Naive thymus-derived CD4-positive, alpha-beta T cell (primary cell): ENCODE results near the gene CRY1. TPM values are rescaled to one million over a fixed set of nuclear protein-coding genes. Genes with fewer than 3 reads are reported as not detected.
"Not testable (repeated sequence)": the region's sequence is repeated elsewhere in the genome, so short reads cannot be mapped to it uniquely, and the experiment has no call there.

Source experiments
- ATAC-seq: fragments of 150-1000 bp; cut with Tn5 transposase; 2 replicates; pipeline ENCODE4 v1.10.0; 2021; ENCODE audit warnings: mild to moderate bottlenecking, moderate library complexity
- CTCF ChIA-PET: fragments of 350-600 bp; sonication (Branson Sonifier 250); formaldehyde crosslinking; loops from one replicate; lab custom pipeline; 2021; ENCODE audit warnings: antibody characterized with exemption; lab: Charles Lee
- POLR2A ChIA-PET: fragments of 350-600 bp; sonication (Branson Sonifier 250); formaldehyde crosslinking; loops from one replicate; lab custom pipeline; 2021; ENCODE audit warnings: antibody characterized with exemption, inconsistent platforms; lab: Charles Lee
- DNase-seq, 9 donors: peaks; one replicate each; pipeline versions ENCODE4 v3.0.0 to v3.0.0-alpha.2; 2020 to 2022; ENCODE audit warnings: mixed read lengths in 1 of 9
- H3K27ac ChIP-seq: one replicate; pipeline ENCODE4 v1.7.0; 2013; ENCODE audit warnings: mild to moderate bottlenecking, low read depth, low read length, moderate library complexity
- H3K27me3 ChIP-seq, 2 donors: one replicate each; pipeline ENCODE4 v1.7.0; 2013; ENCODE audit warnings: low read length in 2 of 2, mild to moderate bottlenecking in 2 of 2, moderate library complexity in 2 of 2; ENCODE audit not compliant: control insufficient read depth in 2 of 2, insufficient read depth in 2 of 2
- H3K36me3 ChIP-seq, 3 experiments: 1 replicate in 2 of 3; 2 replicates in 1 of 3; pipeline ENCODE4 v1.7.0; 2013; ENCODE audit warnings: low read length in 3 of 3, mild to moderate bottlenecking in 3 of 3, moderate library complexity in 1 of 3; ENCODE audit not compliant: insufficient read depth in 3 of 3, control insufficient read depth in 2 of 3
- H3K4me1 ChIP-seq, 2 donors: one replicate each; pipeline ENCODE4 v1.7.0; 2013; ENCODE audit warnings: low read length in 2 of 2, mild to moderate bottlenecking in 2 of 2, moderate library complexity in 1 of 2; ENCODE audit not compliant: control insufficient read depth in 2 of 2, insufficient read depth in 2 of 2
- H3K4me3 ChIP-seq: 2 replicates; pipeline ENCODE4 v1.7.0; 2013; ENCODE audit warnings: mild to moderate bottlenecking, low read length
- H3K9me3 ChIP-seq, 3 experiments: 1 replicate in 2 of 3; 2 replicates in 1 of 3; pipeline ENCODE4 v1.7.0; 2013; ENCODE audit warnings: low read length in 3 of 3; ENCODE audit not compliant: control insufficient read depth in 2 of 3
- H3K27ac Mint-ChIP-seq, 9 donors: one replicate each; pipeline ENCODE4 v1.8.0; 2020 to 2022; ENCODE audit warnings: mixed read lengths in 9 of 9, mild to moderate bottlenecking in 8 of 9, moderate library complexity in 5 of 9, inconsistent platforms in 2 of 9
- H3K27me3 Mint-ChIP-seq, 5 donors: one replicate each; pipeline ENCODE4 v1.8.0; 2021 to 2022; ENCODE audit warnings: mixed read lengths in 5 of 5, mild to moderate bottlenecking in 1 of 5
- H3K36me3 Mint-ChIP-seq, 5 donors: one replicate each; pipeline ENCODE4 v1.8.0; 2020 to 2022; ENCODE audit warnings: mixed read lengths in 5 of 5, mild to moderate bottlenecking in 3 of 5, inconsistent platforms in 1 of 5
- H3K4me1 Mint-ChIP-seq, 7 donors: one replicate each; pipeline ENCODE4 v1.8.0; 2020 to 2022; ENCODE audit warnings: mixed read lengths in 7 of 7, mild to moderate bottlenecking in 3 of 7, inconsistent platforms in 1 of 7
- H3K4me3 Mint-ChIP-seq, 10 donors: one replicate each; pipeline ENCODE4 v1.8.0; 2020 to 2022; ENCODE audit warnings: mild to moderate bottlenecking in 10 of 10, mixed read lengths in 10 of 10, moderate library complexity in 6 of 10, inconsistent platforms in 2 of 10
- H3K9me3 Mint-ChIP-seq, 11 donors: one replicate each; pipeline ENCODE4 v1.8.0; 2020 to 2022; ENCODE audit warnings: mixed read lengths in 11 of 11, mild to moderate bottlenecking in 4 of 11, inconsistent platforms in 1 of 11, moderate library complexity in 1 of 11
- intact Hi-C, 2 donors: fragments of 100-400 bp; cut with micrococcal nuclease; formaldehyde crosslinking; loops; one replicate each; pipeline ENCODE4 v1.15.1; 2023
- polyA plus RNA-seq, 2 donors: library from polyadenylated mRNA; unstranded; fragments of 300-500 nt; fragmentation: Illumina TruSeq; gene quantifications; one replicate each; pipeline ENCODE4 v1.2.3, GENCODE V29; 2021
- total RNA-seq, 6 experiments: library from RNA in 5 of 6; stranded (reverse) in 5 of 6; gene quantifications; 1 replicate in 5 of 6; 2 replicates in 1 of 6; pipeline ENCODE4 v1.2.3 and lab custom pipeline; 2021 to 2026

CRY1 gene
- total and polyA plus RNA-seq, 7 experiments from 2014 or later = 8.0 to 58.4 (median 32.3) TPM

GRCh38 chr12:107088912-107089311, 4.4 kb downstream of the CRY1 start:
- Histone ChIP-seq H3K4me3 (no peak overlapping the region), H3K36me3 (peaks cover 0 to 7% (median 0%) of the 10 kb centered on the region in 3 experiments), H3K27ac (no peak overlapping the region), H3K27me3 (no peaks in the 10 kb centered on the region), H3K4me1 (peaks cover 13 to 16% of the 10 kb centered on the region in 2 donors), H3K9me3 (no peaks in the 10 kb centered on the region)
- H3K4me3 Mint-ChIP-seq = peak overlapping the region in 1 of 10 donors; percentile 8
- DNase-seq = no peak
- peaks cover 0 to 4% (median 0%) of the 10 kb centered on the region in 11 donors for H3K9me3 Mint-ChIP-seq
- ATAC-seq = no peak
- ChIA-PET CTCF (interaction anchor here (5.9 kb wide), 1 partner anchor 16 kb away, joined by 53 read pairs; no protein-coding TSS in a partner anchor), POLR2A (interaction anchor here (1.1 kb wide), 1 partner anchor 133 kb away, joined by 3 read pairs; the partner anchor contains the start of gene TMEM263)
- no peak overlapping the region for H3K27ac Mint-ChIP-seq
- peaks cover 0 to 28% (median 23%) of the 10 kb centered on the region in 5 donors for H3K36me3 Mint-ChIP-seq
- peaks cover 8 to 44% (median 29%) of the 10 kb centered on the region in 7 donors for H3K4me1 Mint-ChIP-seq
- no peaks in the 10 kb centered on the region for H3K27me3 Mint-ChIP-seq
- intact Hi-C loops = no loop called here

DNA sequence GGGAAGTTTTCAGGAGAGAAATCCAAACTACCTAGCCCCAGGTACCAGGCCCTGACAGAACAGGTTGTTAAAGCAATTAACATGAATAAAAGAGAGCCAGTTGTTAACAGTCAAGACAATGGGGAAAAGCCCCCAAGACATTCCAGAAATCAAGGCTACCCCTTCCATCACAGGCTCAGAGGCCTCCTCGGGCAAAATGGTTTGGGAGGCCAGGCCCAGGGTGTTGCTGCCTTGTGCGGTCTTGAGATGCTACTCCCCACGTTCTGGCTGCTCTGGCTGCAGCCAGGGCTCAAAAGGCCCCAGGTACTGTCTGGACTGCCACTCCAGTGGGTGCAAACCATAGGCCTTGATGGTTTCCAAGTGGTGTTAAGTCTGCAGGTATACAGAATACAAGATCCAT, 7.0 kb downstream of the CRY1 start:
- Mint-ChIP-seq H3K4me3 (no peak overlapping the region), H3K27me3 (peaks cover 0 to 3% (median 0%) of the 10 kb centered on the region in 5 donors), H3K27ac (no peak overlapping the region), H3K4me1 (peaks cover 4 to 50% (median 37%) of the 10 kb centered on the region in 7 donors), H3K9me3 (peaks cover 0 to 15% (median 7%) of the 10 kb centered on the region in 11 donors), H3K36me3 (peaks cover 7 to 36% (median 30%) of the 10 kb centered on the region in 5 donors)
- Histone ChIP-seq H3K9me3 (no peaks in the 10 kb centered on the region), H3K27me3 (no peaks in the 10 kb centered on the region), H3K4me1 (peaks cover 2 to 4% of the 10 kb centered on the region in 2 donors), H3K4me3 (no peak overlapping the region), H3K27ac (no peak overlapping the region), H3K36me3 (no peaks in the 10 kb centered on the region)
- ATAC-seq = no peak
- ChIA-PET CTCF (no interaction called here), POLR2A (no interaction called here)
- no peak for DNase-seq
- intact Hi-C loops = no loop called here

GRCh38 chr12:107081778-107082177, 11.6 kb downstream of the CRY1 start:
- peaks cover 7 to 23% (median 18%) of the 10 kb centered on the region in 5 donors for H3K36me3 Mint-ChIP-seq
- no peak for ATAC-seq
- Histone ChIP-seq H3K36me3 (no peaks in the 10 kb centered on the region), H3K4me1 (no peaks in the 10 kb centered on the region), H3K4me3 (no peak overlapping the region), H3K27me3 (no peaks in the 10 kb centered on the region), H3K9me3 (no peaks in the 10 kb centered on the region), H3K27ac (no peak overlapping the region)
- peaks cover 0 to 15% (median 7%) of the 10 kb centered on the region in 11 donors for H3K9me3 Mint-ChIP-seq
- ChIA-PET POLR2A (no interaction called here), CTCF (interaction anchor here (1.4 kb wide), 1 partner anchor 23 kb away, joined by 3 read pairs; no protein-coding TSS in a partner anchor)
- H3K4me1 Mint-ChIP-seq = peaks cover 3 to 38% (median 27%) of the 10 kb centered on the region in 7 donors
- H3K4me3 Mint-ChIP-seq = no peak overlapping the region
- peaks cover 0 to 3% (median 0%) of the 10 kb centered on the region in 5 donors for H3K27me3 Mint-ChIP-seq
- intact Hi-C loops = no loop called here
- no peak overlapping the region for H3K27ac Mint-ChIP-seq
- DNase-seq = no peak

DNA sequence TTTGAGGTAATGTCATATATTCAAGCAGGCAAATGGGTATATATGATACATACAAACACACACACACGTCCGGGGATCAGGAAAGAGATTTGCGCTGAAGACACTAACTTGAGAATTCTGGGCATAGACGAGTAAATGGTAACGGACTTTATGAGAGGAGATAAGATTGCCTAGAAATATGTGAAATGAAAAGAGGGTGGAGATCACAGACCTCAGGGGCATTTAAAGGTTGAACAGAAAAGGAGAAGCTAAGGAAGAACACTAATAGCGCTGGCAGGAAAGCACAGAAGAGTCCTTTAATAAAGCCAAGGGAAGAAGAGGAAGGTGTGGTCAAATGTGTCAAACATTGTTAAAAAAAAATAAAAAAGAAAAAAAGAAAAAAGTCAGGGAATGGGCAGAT, 13.1 kb downstream of the CRY1 start:
- Histone ChIP-seq H3K27me3 (no peaks in the 10 kb centered on the region), H3K4me3 (no peak overlapping the region), H3K9me3 (no peaks in the 10 kb centered on the region), H3K36me3 (no peaks in the 10 kb centered on the region), H3K4me1 (no peaks in the 10 kb centered on the region), H3K27ac (no peak overlapping the region)
- Mint-ChIP-seq H3K27me3 (peaks cover 0 to 3% (median 0%) of the 10 kb centered on the region in 5 donors), H3K36me3 (peaks cover 5 to 13% (median 12%) of the 10 kb centered on the region in 5 donors), H3K4me1 (peaks cover 0 to 39% (median 20%) of the 10 kb centered on the region in 7 donors), H3K4me3 (no peak overlapping the region), H3K9me3 (peaks cover 0 to 15% (median 7%) of the 10 kb centered on the region in 11 donors), H3K27ac (no peak overlapping the region)
- CTCF ChIA-PET = interaction anchor here (0.6 to 1.3 kb wide), 2 partner anchors 24 kb away, joined by 3 to 8 read pairs; no protein-coding TSS in a partner anchor
- no peak for ATAC-seq
- POLR2A ChIA-PET = no interaction called here
- no peak for DNase-seq
- intact Hi-C loops = no loop called here

DNA sequence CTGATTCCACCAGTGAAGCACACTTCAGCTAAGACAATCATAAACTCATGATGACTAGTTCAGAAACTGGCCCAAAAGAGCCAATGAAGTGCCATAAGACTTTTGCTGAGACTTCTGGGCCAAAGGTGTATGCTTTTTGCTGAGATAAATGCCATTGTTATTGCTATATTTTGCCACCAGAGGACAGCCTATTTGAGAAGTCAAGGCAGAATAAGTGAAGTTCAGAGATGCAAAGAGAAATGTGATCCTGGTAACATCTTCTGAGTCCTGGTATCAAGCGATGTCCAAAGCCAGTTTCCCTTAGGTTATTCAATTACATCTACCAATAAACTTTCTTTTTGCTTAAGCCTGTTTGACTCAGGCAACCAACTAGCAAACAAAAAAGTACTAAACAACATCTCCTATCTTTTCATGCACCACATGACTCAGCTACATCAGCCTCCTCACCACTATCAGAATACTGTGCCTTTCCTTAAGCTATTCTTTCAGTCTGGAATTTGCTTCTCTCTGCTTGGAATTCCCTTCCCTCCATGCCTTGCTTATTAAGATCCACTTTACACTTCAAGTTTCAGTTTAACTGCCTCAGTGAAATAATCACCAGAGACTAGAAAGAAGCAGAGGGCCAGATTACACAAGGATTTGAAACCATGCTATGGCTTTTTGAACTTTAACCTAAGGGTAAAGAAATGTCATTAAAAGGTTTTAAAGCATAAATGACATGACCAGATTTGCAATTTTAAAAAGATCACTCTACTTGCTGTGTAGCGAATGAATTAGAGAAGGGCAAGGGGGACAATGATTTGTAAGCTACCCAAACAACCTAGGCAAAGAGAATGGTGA, 14.0 kb downstream of the CRY1 start:
- peaks cover 0 to 40% (median 18%) of the 10 kb centered on the region in 7 donors for H3K4me1 Mint-ChIP-seq
- no peaks in the 10 kb centered on the region for H3K4me1 ChIP-seq
- H3K36me3 ChIP-seq = no peaks in the 10 kb centered on the region
- ATAC-seq = peak; percentile 56
- no peaks in the 10 kb centered on the region for H3K27me3 ChIP-seq
- no peak overlapping the region for H3K4me3 ChIP-seq
- H3K27ac Mint-ChIP-seq = no peak overlapping the region
- peak in 4 of 9 donors; percentile 19 to 24 (median 22) for DNase-seq
- H3K9me3 ChIP-seq = no peaks in the 10 kb centered on the region
- H3K4me3 Mint-ChIP-seq = no peak overlapping the region
- H3K9me3 Mint-ChIP-seq = peaks cover 0 to 15% (median 7%) of the 10 kb centered on the region in 11 donors
- no peak overlapping the region for H3K27ac ChIP-seq
- intact Hi-C loops = loop anchor here in 1 of 2 donors (1.0 kb wide), 2 partner anchors 13 to 25 kb away; no protein-coding TSS in a partner anchor
- ChIA-PET POLR2A (interaction anchor here (0.6 kb wide), 1 partner anchor 21 kb away, joined by 3 read pairs; no protein-coding TSS in a partner anchor), CTCF (interaction anchor here (1.3 kb wide), 1 partner anchor 25 kb away, joined by 8 read pairs; no protein-coding TSS in a partner anchor)
- peaks cover 0 to 3% (median 0%) of the 10 kb centered on the region in 5 donors for H3K27me3 Mint-ChIP-seq
- H3K36me3 Mint-ChIP-seq = peaks cover 5 to 12% (median 7%) of the 10 kb centered on the region in 5 donors

DNA sequence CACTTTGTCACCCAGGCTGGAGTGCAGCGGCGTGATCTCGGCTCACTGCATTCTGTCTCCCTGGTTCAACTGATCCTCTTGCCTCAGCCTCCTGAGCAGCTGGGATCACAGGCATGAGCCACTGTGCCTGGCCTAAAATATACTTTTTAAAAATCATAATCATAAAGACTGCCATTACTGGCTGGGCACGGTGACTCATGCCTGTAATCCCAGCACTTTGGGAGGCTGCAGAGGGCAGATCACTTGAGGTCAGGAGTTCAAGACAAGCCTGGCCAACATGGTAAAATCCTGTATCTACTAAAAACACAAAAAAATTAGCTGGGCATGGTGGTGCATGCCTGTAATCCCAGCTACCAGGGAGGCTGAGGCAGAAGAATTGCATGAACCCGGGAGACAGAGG, 20.1 kb downstream of the CRY1 start:
- H3K27ac ChIP-seq, POLR2A ChIA-PET, H3K27me3 ChIP-seq, H3K4me1 ChIP-seq, H3K27me3 Mint-ChIP-seq, H3K9me3 ChIP-seq, H3K4me3 Mint-ChIP-seq, ATAC-seq, CTCF ChIA-PET, intact Hi-C loops, H3K27ac Mint-ChIP-seq, H3K36me3 ChIP-seq, DNase-seq, H3K4me3 ChIP-seq, H3K9me3 Mint-ChIP-seq: not testable (repeated sequence)
- H3K36me3 Mint-ChIP-seq = peaks cover 0 to 13% (median 8%) of the 10 kb centered on the region in 5 donors
- peaks cover 0 to 26% (median 14%) of the 10 kb centered on the region in 7 donors for H3K4me1 Mint-ChIP-seq
